Right atrium auricular region (tissue), 2 donors: Measurements from ENCODE around the gene TRAF7. TPM values are rescaled to one million over a fixed set of nuclear protein-coding genes. Genes with fewer than 3 reads are reported as not detected.
A peak's percentile ranks its signal among the peaks of the same experiment; 100 is the strongest.
"Not testable (repeated sequence)": the region's sequence is repeated elsewhere in the genome, so short reads cannot be mapped to it uniquely, and the experiment has no call there.

Experiments
- DNase-seq: peaks from one replicate; pipeline ENCODE4 v3.0.0-alpha.2; 2019; ENCODE audit warnings: low spot score
- H3K27ac ChIP-seq, 2 donors: fragments of 200-600 bp; sonication (generic); 1 replicate in 1 of 2; 2 replicates in 1 of 2; pipeline ENCODE4 v1.5.1; 2016 to 2019
- H3K27me3 ChIP-seq, 2 donors: fragments of 200-600 bp; sonication (generic); one replicate each; pipeline versions ENCODE4 v1.5.1 to v1.6.0; 2017 to 2019
- H3K36me3 ChIP-seq: fragments of 200-600 bp; sonication (generic); one replicate; pipeline ENCODE4 v1.5.1; 2016
- H3K4me1 ChIP-seq, 2 donors: fragments of 200-600 bp; sonication (generic); one replicate each; pipeline versions ENCODE4 v1.5.1 to v1.6.0; 2017 to 2019
- H3K4me3 ChIP-seq, 2 donors: fragments of 200-600 bp; sonication (generic); 1 replicate in 1 of 2; 2 replicates in 1 of 2; pipeline ENCODE4 v1.5.1; 2017 to 2019; ENCODE audit warnings: mild to moderate bottlenecking in 1 of 2, moderate library complexity in 1 of 2
- H3K9me3 ChIP-seq, 2 donors: fragments of 200-600 bp; sonication (generic); one replicate each; pipeline ENCODE4 v1.5.1; 2019
- CTCF ChIP-seq, 2 donors: fragments of 200-600 bp; sonication (generic); IDR thresholded peaks; one replicate each; pipeline ENCODE4 v1.5.1; 2019; ENCODE audit warnings: antibody characterized with exemption in 2 of 2
- total RNA-seq, 2 donors: library from RNA; depleted of rRNA; stranded (reverse); fragments of >200 nt; gene quantifications; one replicate each; pipeline ENCODE4 v1.1.0, GENCODE V29; 2016

TRAF7 gene
- total RNA-seq, 2 donors from 2014 or later = 16.1 to 27.0 TPM

DNA sequence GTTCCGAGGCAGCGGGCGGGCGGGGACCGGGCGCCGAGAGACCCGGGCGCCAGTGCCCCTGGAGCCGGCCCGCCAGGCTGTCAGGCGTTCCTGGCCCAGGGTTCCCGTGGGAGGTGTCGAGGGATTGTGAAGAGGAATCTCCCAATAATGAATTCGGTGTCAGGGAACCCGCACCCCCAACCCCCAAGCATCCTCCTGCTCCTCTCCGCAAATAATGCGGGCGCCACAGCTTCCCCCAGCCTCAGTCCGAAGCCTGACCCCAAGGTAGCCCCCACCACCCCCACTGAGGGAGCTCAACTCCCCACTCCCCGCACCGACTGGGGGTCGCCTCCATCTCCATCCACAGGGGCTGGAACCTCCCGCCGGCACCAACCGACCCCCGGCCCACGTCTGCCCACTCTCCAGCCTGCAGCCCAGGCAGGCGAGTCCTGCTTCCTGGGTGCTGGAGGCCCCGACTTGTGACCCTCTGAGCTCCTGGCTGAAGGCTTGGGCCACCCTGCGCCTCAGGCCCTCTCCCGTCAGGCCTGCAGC lies 41.5 kb downstream of the TRAF7 start:
- no peak for DNase-seq
- Histone ChIP-seq H3K36me3 (no peaks in the 10 kb centered on the region), H3K4me3 (peak overlapping the region in 1 of 2 donors; percentile 42), H3K27me3 (peaks cover 0 to 6% of the 10 kb centered on the region in 2 donors), H3K27ac (no peak overlapping the region), H3K4me1 (peaks cover 0 to 11% of the 10 kb centered on the region in 2 donors), H3K9me3 (no peaks in the 10 kb centered on the region)
- TF ChIP-seq CTCF (IDR thresholded peaks at IDR 0.05) = no peak

GRCh38 chr16:2197765-2198164 lies 42.2 kb downstream of the TRAF7 start:
- Histone ChIP-seq H3K27me3 (peaks cover 0 to 6% of the 10 kb centered on the region in 2 donors), H3K36me3 (no peaks in the 10 kb centered on the region), H3K4me1 (peaks cover 0 to 11% of the 10 kb centered on the region in 2 donors), H3K4me3 (no peak overlapping the region), H3K9me3 (no peaks in the 10 kb centered on the region), H3K27ac (no peak overlapping the region)
- no peak for DNase-seq
- TF ChIP-seq CTCF (IDR thresholded peaks at IDR 0.05) = no peak

- no peak overlapping the region for H3K27ac ChIP-seq
- H3K4me3 ChIP-seq = no peak overlapping the region
- no peaks in the 10 kb centered on the region for H3K36me3 ChIP-seq
- peaks cover 0 to 11% of the 10 kb centered on the region in 2 donors for H3K4me1 ChIP-seq
- no peak for TF ChIP-seq CTCF (IDR thresholded peaks at IDR 0.05)
- H3K9me3 ChIP-seq = no peaks in the 10 kb centered on the region
- no peak for DNase-seq
- H3K27me3 ChIP-seq = peaks cover 0 to 6% of the 10 kb centered on the region in 2 donors
Measured at GRCh38 chr16:2198283-2198682, 42.7 kb downstream of the TRAF7 start.

DNA sequence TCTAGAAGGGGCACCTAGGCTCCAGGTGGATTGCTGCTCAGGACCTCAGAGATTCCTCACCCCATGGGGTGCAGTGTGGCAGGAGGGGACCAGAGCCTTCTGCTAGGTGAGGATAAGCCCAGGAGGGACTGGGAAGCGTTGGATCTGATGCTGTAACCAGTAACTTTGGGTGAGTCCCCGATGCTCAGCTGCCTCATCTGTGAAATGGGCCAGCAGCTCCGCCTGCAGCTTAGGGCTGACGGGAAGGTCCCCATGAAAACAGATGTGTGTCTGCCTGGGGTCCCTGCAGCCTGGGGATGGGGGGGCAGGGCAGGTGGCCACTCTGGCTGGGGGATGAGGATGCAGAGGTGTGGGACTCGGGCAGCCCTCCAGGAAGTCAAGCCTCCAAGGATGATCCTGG lies 43.5 kb downstream of the TRAF7 start:
- Histone ChIP-seq H3K4me3 (no peak overlapping the region), H3K36me3 (no peaks in the 10 kb centered on the region), H3K9me3 (no peaks in the 10 kb centered on the region), H3K27ac (no peak overlapping the region), H3K27me3 (peaks cover 0 to 6% of the 10 kb centered on the region in 2 donors), H3K4me1 (peaks cover 0 to 11% of the 10 kb centered on the region in 2 donors)
- no peak for DNase-seq
- TF ChIP-seq CTCF (IDR thresholded peaks at IDR 0.05) = no peak

- H3K27me3 ChIP-seq = peaks cover 0 to 6% of the 10 kb centered on the region in 2 donors
- no peak for TF ChIP-seq CTCF (IDR thresholded peaks at IDR 0.05)
- no peak overlapping the region for H3K4me3 ChIP-seq
- H3K27ac ChIP-seq = no peak overlapping the region
- peaks cover 0 to 13% of the 10 kb centered on the region in 2 donors for H3K4me1 ChIP-seq
- no peaks in the 10 kb centered on the region for H3K9me3 ChIP-seq
- H3K36me3 ChIP-seq = no peaks in the 10 kb centered on the region
- DNase-seq = no peak
Measured at GRCh38 chr16:2199621-2200139, 44.1 kb downstream of the TRAF7 start.

- no peak overlapping the region for H3K4me3 ChIP-seq
- DNase-seq = no peak
- TF ChIP-seq CTCF (IDR thresholded peaks at IDR 0.05) = no peak
- no peak overlapping the region for H3K27ac ChIP-seq
- H3K27me3 ChIP-seq = peaks cover 0 to 6% of the 10 kb centered on the region in 2 donors
- H3K36me3 ChIP-seq = no peaks in the 10 kb centered on the region
- H3K9me3 ChIP-seq = no peaks in the 10 kb centered on the region
- peaks cover 0 to 12% of the 10 kb centered on the region in 2 donors for H3K4me1 ChIP-seq
Measured at GRCh38 chr16:2200313-2200712, 44.7 kb downstream of the TRAF7 start.

GRCh38 chr16:2203119-2203688 lies 47.6 kb downstream of the TRAF7 start:
- H3K36me3 ChIP-seq = peaks cover 13% of the 10 kb centered on the region
- H3K4me1 ChIP-seq = peaks cover 0 to 16% of the 10 kb centered on the region in 2 donors
- not testable (repeated sequence) for DNase-seq, H3K27ac ChIP-seq, H3K4me3 ChIP-seq, H3K9me3 ChIP-seq, H3K27me3 ChIP-seq
